Left lung (tissue), 10 donors: Measurements from ENCODE around the gene SUSD1. TPM values are rescaled to one million over a fixed set of nuclear protein-coding genes. Genes with fewer than 3 reads are reported as not detected.

ENCODE experiments used
- ATAC-seq: fragments of 200-7000 bp; cut with Tn5 transposase; one replicate; pipeline ENCODE4 v1.9.1; 2020; ENCODE audit warnings: moderate library complexity
- DNase-seq, 4 donors: peaks; one replicate each; pipeline ENCODE4 v3.0.0-alpha.2; 2013 to 2020
- H3K27ac ChIP-seq, 2 donors: fragments of 200-600 bp; sonication (generic) in 1 of 2; one replicate each; pipeline versions ENCODE4 v1.5.0 to v1.8.0; 2020 to 2021
- H3K27me3 ChIP-seq, 2 donors: fragments of 200-600 bp; sonication (generic) in 1 of 2; one replicate each; pipeline versions ENCODE4 v1.5.0 to v1.8.0; 2020 to 2021
- H3K36me3 ChIP-seq, 2 donors: fragments of 200-600 bp; sonication (generic) in 1 of 2; one replicate each; pipeline versions ENCODE4 v1.5.0 to v1.8.0; 2020 to 2021
- H3K4me1 ChIP-seq, 2 donors: fragments of 200-600 bp; one replicate each; pipeline ENCODE4 v1.8.0; 2021
- H3K4me3 ChIP-seq, 2 donors: fragments of 200-600 bp; sonication (generic) in 1 of 2; one replicate each; pipeline versions ENCODE4 v1.5.0 to v1.8.0; 2020 to 2021; ENCODE audit warnings: mild to moderate bottlenecking in 1 of 2
- H3K9me3 ChIP-seq, 2 donors: fragments of 200-600 bp; sonication (generic) in 1 of 2; one replicate each; pipeline versions ENCODE4 v1.5.0 to v1.8.0; 2020 to 2021
- intact Hi-C, 2 donors: fragments of 100-400 bp; cut with DNase I; formaldehyde crosslinking; loops; one replicate each; pipeline versions ENCODE4 v1.11.2 to v1.14.2; 2022
- polyA plus RNA-seq, 6 donors: library from polyadenylated mRNA; unstranded; fragments of 120-200 nt; gene quantifications; one replicate each; pipeline ENCODE4 v1.2.1, GENCODE V29; 2013; ENCODE audit not compliant: insufficient read length in 6 of 6
- total RNA-seq, 2 donors: library from RNA; stranded (reverse); fragmentation: NEBNext Ultra II Directional; extraction: Animal tissue kit (Norgen Biotek cat#: 25700); gene quantifications; one replicate each; pipeline ENCODE4 v1.2.1, GENCODE V29; 2021
- TF ChIP-seq, protein P1 (sequence below), 2 donors: fragments of 200-600 bp; sonication (generic) in 1 of 2; IDR thresholded peaks; one replicate each; pipeline versions ENCODE4 v1.5.0 to v1.8.0; 2021; ENCODE audit warnings: antibody characterized with exemption in 2 of 2
- donor health status: DM: no; HTN: yes; CAD: no.
- donor health status: DM: no; HTN: no; CAD: no.

Gene SUSD1
- total and polyA plus RNA-seq, 8 donors, result 26.7 to 41.8 (median 32.8) TPM

DNA sequence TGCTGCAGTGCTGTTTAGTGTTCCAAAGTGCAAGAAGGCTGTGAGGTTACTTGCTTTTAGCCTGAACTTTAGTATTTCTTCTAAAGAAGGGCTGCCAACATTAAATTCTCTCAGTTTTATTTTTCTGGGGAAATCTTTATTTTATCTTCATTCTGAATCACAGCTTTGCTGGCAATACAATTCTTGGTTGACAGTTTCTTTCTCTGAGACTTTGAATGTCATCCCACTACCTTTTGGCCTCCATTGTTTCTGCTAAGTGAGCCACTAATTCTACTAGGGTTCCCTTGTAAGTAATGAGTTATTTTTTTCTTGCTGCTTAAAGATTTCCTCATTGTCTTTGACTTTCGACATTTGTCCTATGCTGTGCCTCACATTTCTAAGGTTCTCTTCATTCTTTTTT, 32.4 kb upstream of the SUSD1 start:
- no peak for DNase-seq
- peaks cover 0 to 15% of the 10 kb centered on the region in 2 donors for H3K9me3 ChIP-seq
- no peak overlapping the region for H3K27ac ChIP-seq
- no peaks in the 10 kb centered on the region for H3K27me3 ChIP-seq
- H3K4me3 ChIP-seq, result no peak overlapping the region
- TF ChIP-seq, protein P1, sequence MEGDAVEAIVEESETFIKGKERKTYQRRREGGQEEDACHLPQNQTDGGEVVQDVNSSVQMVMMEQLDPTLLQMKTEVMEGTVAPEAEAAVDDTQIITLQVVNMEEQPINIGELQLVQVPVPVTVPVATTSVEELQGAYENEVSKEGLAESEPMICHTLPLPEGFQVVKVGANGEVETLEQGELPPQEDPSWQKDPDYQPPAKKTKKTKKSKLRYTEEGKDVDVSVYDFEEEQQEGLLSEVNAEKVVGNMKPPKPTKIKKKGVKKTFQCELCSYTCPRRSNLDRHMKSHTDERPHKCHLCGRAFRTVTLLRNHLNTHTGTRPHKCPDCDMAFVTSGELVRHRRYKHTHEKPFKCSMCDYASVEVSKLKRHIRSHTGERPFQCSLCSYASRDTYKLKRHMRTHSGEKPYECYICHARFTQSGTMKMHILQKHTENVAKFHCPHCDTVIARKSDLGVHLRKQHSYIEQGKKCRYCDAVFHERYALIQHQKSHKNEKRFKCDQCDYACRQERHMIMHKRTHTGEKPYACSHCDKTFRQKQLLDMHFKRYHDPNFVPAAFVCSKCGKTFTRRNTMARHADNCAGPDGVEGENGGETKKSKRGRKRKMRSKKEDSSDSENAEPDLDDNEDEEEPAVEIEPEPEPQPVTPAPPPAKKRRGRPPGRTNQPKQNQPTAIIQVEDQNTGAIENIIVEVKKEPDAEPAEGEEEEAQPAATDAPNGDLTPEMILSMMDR (IDR thresholded peaks at IDR 0.05), result no peak
- H3K36me3 ChIP-seq, result peaks cover 0 to 61% of the 10 kb centered on the region in 2 donors
- intact Hi-C loops, result no loop called here
- H3K4me1 ChIP-seq, result no peaks in the 10 kb centered on the region
- ATAC-seq, result no peak

DNA sequence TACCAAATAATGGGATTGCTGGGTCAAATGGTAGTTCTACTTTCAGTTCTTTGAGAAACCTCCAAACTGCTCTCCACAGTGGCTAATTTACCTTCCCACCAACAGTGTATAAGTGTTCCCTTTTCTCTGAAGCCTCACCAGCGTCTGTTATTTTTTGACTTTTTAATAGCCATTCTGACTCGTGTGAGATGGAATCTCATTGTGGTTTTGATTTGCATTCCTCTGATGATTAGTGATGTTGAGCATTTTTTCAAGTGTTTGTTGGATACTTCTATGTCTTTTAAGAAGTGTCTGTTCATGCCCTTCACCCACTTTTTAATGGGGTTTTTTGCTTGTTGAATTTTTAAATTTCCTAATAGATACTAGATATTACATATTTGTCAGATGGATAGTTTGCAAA, 28.4 kb upstream of the SUSD1 start:
- Histone ChIP-seq H3K36me3 (peaks cover 0 to 23% of the 10 kb centered on the region in 2 donors), H3K9me3 (peaks cover 0 to 14% of the 10 kb centered on the region in 2 donors), H3K27ac (no peak overlapping the region), H3K27me3 (no peaks in the 10 kb centered on the region), H3K4me3 (no peak overlapping the region), H3K4me1 (no peaks in the 10 kb centered on the region)
- TF ChIP-seq, protein P1 (IDR thresholded peaks at IDR 0.05), result no peak
- ATAC-seq (peak; percentile 53), DNase-seq (no peak)
- intact Hi-C loops, result no loop called here

DNA sequence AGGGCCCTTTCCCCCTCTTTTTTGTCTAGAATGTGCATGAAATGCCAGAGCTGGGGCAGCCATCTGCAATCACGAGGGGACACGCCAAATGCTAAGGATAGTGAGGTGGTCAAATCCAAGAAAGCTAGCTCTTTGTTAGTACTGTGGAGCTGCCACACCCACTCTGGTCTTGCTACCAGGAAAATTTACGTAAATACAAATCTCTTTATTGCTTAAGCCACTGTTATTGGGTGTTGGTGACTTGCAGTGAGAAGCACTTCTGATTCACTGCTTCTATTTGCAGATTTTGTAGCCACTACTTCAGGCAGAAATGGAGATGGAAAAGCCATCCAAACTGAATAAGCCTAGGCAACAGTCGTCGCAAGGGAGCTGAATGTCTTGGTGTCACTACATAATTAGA, 25.6 kb upstream of the SUSD1 start:
- no peaks in the 10 kb centered on the region for H3K4me1 ChIP-seq
- intact Hi-C loops, result no loop called here
- no peak overlapping the region for H3K27ac ChIP-seq
- ATAC-seq (peak; percentile 20), DNase-seq (no peak)
- no peaks in the 10 kb centered on the region for H3K9me3 ChIP-seq
- H3K36me3 ChIP-seq, result peaks cover 0 to 4% of the 10 kb centered on the region in 2 donors
- H3K4me3 ChIP-seq, result no peak overlapping the region
- TF ChIP-seq, protein P1 (IDR thresholded peaks at IDR 0.05), result no peak
- no peaks in the 10 kb centered on the region for H3K27me3 ChIP-seq

DNA sequence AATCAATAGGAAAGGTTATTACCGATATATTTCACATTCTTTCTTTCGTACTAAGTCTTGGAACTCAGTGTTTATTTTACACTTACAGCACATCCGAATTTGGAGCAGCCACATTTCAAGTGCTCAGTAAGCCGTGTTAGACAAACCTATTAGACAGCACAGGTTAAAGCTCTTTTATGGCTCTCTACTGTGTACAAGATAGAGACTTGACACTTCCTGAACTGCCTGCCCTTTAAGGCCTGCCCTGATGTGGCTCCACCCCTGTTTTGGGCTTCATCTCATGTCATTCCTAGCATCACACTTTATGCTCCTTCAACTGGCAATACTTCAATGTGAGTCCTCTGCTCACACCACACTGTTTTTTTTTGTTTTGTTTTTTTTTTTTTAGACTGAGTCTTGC, 23.5 kb upstream of the SUSD1 start:
- H3K27ac ChIP-seq, result no peak overlapping the region
- DNase-seq, result no peak
- intact Hi-C loops, result no loop called here
- H3K4me1 ChIP-seq, result no peaks in the 10 kb centered on the region
- no peaks in the 10 kb centered on the region for H3K9me3 ChIP-seq
- peak; percentile 84 for ATAC-seq
- TF ChIP-seq, protein P1 (IDR thresholded peaks at IDR 0.05), result no peak
- H3K27me3 ChIP-seq, result no peaks in the 10 kb centered on the region
- H3K36me3 ChIP-seq, result no peaks in the 10 kb centered on the region
- H3K4me3 ChIP-seq, result no peak overlapping the region

DNA sequence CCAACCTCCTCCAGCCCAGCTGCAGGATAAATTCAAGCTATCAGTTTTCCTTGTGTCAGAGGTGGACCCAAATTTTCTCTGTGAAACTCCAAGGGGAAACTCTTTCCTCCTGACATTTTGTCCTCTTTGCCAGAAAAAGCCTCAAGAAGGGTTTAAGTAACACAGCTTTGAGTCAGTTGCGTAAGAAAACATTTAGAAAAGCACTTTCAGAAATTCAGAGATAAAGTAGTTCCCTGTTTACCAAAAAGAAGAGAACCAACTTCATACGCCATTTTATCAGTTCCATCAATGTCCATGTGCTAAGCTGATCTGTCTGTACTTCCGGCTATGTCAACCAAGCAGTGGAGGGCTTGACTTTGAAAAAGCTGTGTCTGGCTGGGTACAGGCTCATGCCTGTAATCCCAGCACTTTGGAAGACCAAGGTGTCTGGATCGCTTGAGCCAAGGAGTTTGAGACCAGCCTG, 19.9 kb upstream of the SUSD1 start:
- ATAC-seq, result peak; percentile 44
- Histone ChIP-seq H3K4me3 (no peak overlapping the region), H3K36me3 (no peaks in the 10 kb centered on the region), H3K9me3 (no peaks in the 10 kb centered on the region), H3K27ac (peak overlapping the region in 1 of 2 donors; percentile 4), H3K4me1 (no peaks in the 10 kb centered on the region), H3K27me3 (no peaks in the 10 kb centered on the region)
- DNase-seq, result no peak
- intact Hi-C loops, result no loop called here
- TF ChIP-seq, protein P1 (IDR thresholded peaks at IDR 0.05), result no peak
